ENCODE measurements around the gene SPECC1. TPM values are rescaled to one million over a fixed set of nuclear protein-coding genes. Genes with fewer than 3 reads are reported as not detected.
A peak's percentile ranks its signal among the peaks of the same experiment; 100 is the strongest.

SPECC1 gene
- total RNA-seq, 6 experiments from 2014 or later = 0.81 to 5.0 (median 2.8) TPM

- TF ChIP-seq CTCF (IDR thresholded peaks at IDR 0.05) (no peak), POLR2A (IDR thresholded peaks at IDR 0.05) (no peak)
- intact Hi-C loops (cut with DNase I) = no loop called here
These were observed 270.5 kb downstream of the SPECC1 start for GRCh38 chr17:20279631-20280030.

GRCh38 chr17:20280051-20280450 lies 270.9 kb downstream of the SPECC1 start:
- H3K4me3 ChIP-seq = no peak overlapping the region
- no peak overlapping the region for H3K27ac ChIP-seq
- ATAC-seq = no peak
- H3K4me1 ChIP-seq = no peaks in the 10 kb centered on the region
- no peak for TF ChIP-seq CTCF (IDR thresholded peaks at IDR 0.05)
- no peak for TF ChIP-seq POLR2A (IDR thresholded peaks at IDR 0.05)
- intact Hi-C loops (cut with DNase I) = no loop called here
- DNase-seq = no peak
- H3K9me3 ChIP-seq = no peaks in the 10 kb centered on the region
- H3K36me3 ChIP-seq = no peaks in the 10 kb centered on the region
- no peaks in the 10 kb centered on the region for H3K27me3 ChIP-seq
- WGBS (ENCODE audit: insufficient coverage, low coverage, low lambda C conversion rate, missing lambda C conversion rate) = 85% methylated on average over 6 of the region's 6 CpGs

More at GRCh38 chr17:20279631-20280030, 270.5 kb downstream of the SPECC1 start:
- H3K27me3 ChIP-seq = no peaks in the 10 kb centered on the region
- no peaks in the 10 kb centered on the region for H3K36me3 ChIP-seq
- 46% methylated on average over 3 of the region's 3 CpGs for WGBS (ENCODE audit: insufficient coverage, low coverage, low lambda C conversion rate, missing lambda C conversion rate)
- no peak overlapping the region for H3K27ac ChIP-seq
- ATAC-seq (no peak), DNase-seq (no peak)
- no peaks in the 10 kb centered on the region for H3K9me3 ChIP-seq
- H3K4me1 ChIP-seq = no peaks in the 10 kb centered on the region
- no peak overlapping the region for H3K4me3 ChIP-seq

DNA sequence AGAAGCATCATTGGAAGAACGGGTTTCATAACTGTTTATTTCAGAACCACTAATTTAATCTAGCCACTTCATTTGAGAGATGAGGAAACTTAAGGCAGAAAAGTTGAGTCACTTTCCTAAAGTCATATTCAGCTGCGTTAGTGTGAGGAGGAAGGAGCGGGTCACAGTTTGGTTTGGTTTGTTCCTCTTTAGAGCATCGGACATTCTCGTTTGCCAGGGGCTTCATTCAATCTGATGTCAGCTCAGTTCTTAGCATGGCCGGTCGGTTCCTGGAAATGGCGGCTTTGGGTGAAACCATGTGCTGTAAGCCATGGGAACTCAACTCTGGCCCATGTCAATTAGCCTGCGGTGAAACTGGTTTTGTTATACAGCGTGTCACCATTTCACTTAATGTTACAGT lies 271.7 kb downstream of the SPECC1 start:
- no peaks in the 10 kb centered on the region for H3K27me3 ChIP-seq
- H3K4me1 ChIP-seq = no peaks in the 10 kb centered on the region
- no peaks in the 10 kb centered on the region for H3K9me3 ChIP-seq
- intact Hi-C loops (cut with DNase I) = no loop called here
- DNase-seq = no peak
- no peak for ATAC-seq
- H3K4me3 ChIP-seq = no peak overlapping the region
- H3K27ac ChIP-seq = no peak overlapping the region
- WGBS (ENCODE audit: insufficient coverage, low coverage, low lambda C conversion rate, missing lambda C conversion rate) = 51% methylated on average over 6 of the region's 10 CpGs
- H3K36me3 ChIP-seq = no peaks in the 10 kb centered on the region
- no peak for TF ChIP-seq POLR2A (IDR thresholded peaks at IDR 0.05)
- no peak for TF ChIP-seq CTCF (IDR thresholded peaks at IDR 0.05)

GRCh38 chr17:20281860-20282259 lies 272.7 kb downstream of the SPECC1 start:
- H3K4me1 ChIP-seq = no peaks in the 10 kb centered on the region
- no peaks in the 10 kb centered on the region for H3K27me3 ChIP-seq
- DNase-seq = peak; percentile 36 to 58 (median 54)
- no peaks in the 10 kb centered on the region for H3K9me3 ChIP-seq
- TF ChIP-seq CTCF (IDR thresholded peaks at IDR 0.05) (no peak), POLR2A (IDR thresholded peaks at IDR 0.05) (no peak)
- H3K27ac ChIP-seq = no peak overlapping the region
- intact Hi-C loops (cut with DNase I) = no loop called here
- H3K36me3 ChIP-seq = no peaks in the 10 kb centered on the region
- H3K4me3 ChIP-seq = no peak overlapping the region
- ATAC-seq = peak; percentile 27 to 50 (median 44)
- 63% methylated on average over 4 of the region's 11 CpGs for WGBS (ENCODE audit: insufficient coverage, low coverage, low lambda C conversion rate, missing lambda C conversion rate)

All from right lobe of liver (tissue), 6 donors.